Measurements from ENCODE around the gene TRPC1. TPM values are rescaled to one million over a fixed set of nuclear protein-coding genes. Genes with fewer than 3 reads are reported as not detected.

Gene TRPC1
- polyA plus RNA-seq, 1 donor from 2014 or later = 37.2 TPM

DNA sequence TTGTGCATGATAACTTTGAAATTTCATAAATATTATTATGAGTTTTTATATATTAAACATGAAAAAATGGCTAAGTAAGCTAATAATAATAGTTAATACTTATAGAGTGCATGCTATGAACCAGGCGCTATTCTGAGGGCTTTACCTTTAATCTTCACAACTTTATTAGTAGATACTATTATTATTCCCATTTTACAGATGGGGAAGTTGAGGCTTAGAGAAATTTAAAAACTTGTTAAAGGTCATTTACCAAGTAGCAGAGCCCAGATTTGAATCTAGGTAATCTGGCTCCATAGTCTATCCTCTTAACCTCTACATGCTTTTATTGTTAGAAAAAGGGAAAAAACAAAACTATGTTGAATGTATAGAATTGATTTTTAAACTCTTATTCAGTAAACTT, 60.4 kb downstream of the TRPC1 start:
- H3K36me3 ChIP-seq (ENCODE audit: insufficient read depth, low read length) = no peaks in the 10 kb centered on the region
- H3K27me3 ChIP-seq (ENCODE audit: insufficient read depth, low read depth, low read length) = no peaks in the 10 kb centered on the region
- H3F3A ChIP-seq (ENCODE audit: insufficient read depth, low read length, poor library complexity, severe bottlenecking) = no peaks in the 10 kb centered on the region
- no peak overlapping the region for H3K27ac ChIP-seq (ENCODE audit: low read length)
- no peaks in the 10 kb centered on the region for H3K79me2 ChIP-seq (replicated peaks; ENCODE audit: insufficient read depth, low read length)
- H4K20me1 ChIP-seq (ENCODE audit: insufficient read depth) = no peaks in the 10 kb centered on the region
- no peak overlapping the region for H3K9ac ChIP-seq (ENCODE audit: low read length)
- H3K4me2 ChIP-seq (ENCODE audit: low read length) = no peak overlapping the region
- H3K4me3 ChIP-seq (ENCODE audit: low read length) = no peak overlapping the region
- TF ChIP-seq RAD21 (conservative IDR thresholded peaks at IDR 0.05) = no peak
- TF ChIP-seq TAF1 (IDR thresholded peaks at IDR 0.05; ENCODE audit: low read depth) = no peak
- TF ChIP-seq EP300 (conservative IDR thresholded peaks at IDR 0.05; ENCODE audit: poor library complexity, severe bottlenecking) = no peak
- TF ChIP-seq MXI1 (conservative IDR thresholded peaks at IDR 0.05; ENCODE audit: poor library complexity, severe bottlenecking) = no peak
- no peak for TF ChIP-seq POLR2AphosphoS5 (IDR thresholded peaks at IDR 0.05)
- TF ChIP-seq CTCF (IDR thresholded peaks at IDR 0.05; ENCODE audit: poor library complexity, severe bottlenecking) = no peak
- no peak for TF ChIP-seq SMC3 (conservative IDR thresholded peaks at IDR 0.05; ENCODE audit: poor library complexity)
- TF ChIP-seq REST (IDR thresholded peaks at IDR 0.05; ENCODE audit: borderline replicate concordance) = no peak
- no peak for TF ChIP-seq EZH2 (IDR thresholded peaks at IDR 0.05; ENCODE audit: borderline replicate concordance, insufficient read depth, low read length, poor library complexity, severe bottlenecking)
- no peaks in the 10 kb centered on the region for H3K9me2 ChIP-seq (ENCODE audit: insufficient read depth, low read length)
- H2AFZ ChIP-seq (ENCODE audit: low read depth, low read length) = no peak overlapping the region
- H3K9me3 ChIP-seq (ENCODE audit: low read length) = no peaks in the 10 kb centered on the region

GRCh38 chr3:142785996-142786395, 62.2 kb downstream of the TRPC1 start:
- Histone ChIP-seq H3K9me3 (ENCODE audit: low read length) (no peaks in the 10 kb centered on the region), H3K9me2 (ENCODE audit: insufficient read depth, low read length) (no peaks in the 10 kb centered on the region), H3K4me2 (ENCODE audit: low read length) (no peak overlapping the region), H3K9ac (ENCODE audit: low read length) (no peak overlapping the region), H2AFZ (ENCODE audit: low read depth, low read length) (no peak overlapping the region), H3K27me3 (ENCODE audit: insufficient read depth, low read depth, low read length) (no peaks in the 10 kb centered on the region), H3K79me2 (replicated peaks; ENCODE audit: insufficient read depth, low read length) (no peaks in the 10 kb centered on the region), H4K20me1 (ENCODE audit: insufficient read depth) (no peaks in the 10 kb centered on the region), H3F3A (ENCODE audit: insufficient read depth, low read length, poor library complexity, severe bottlenecking) (no peaks in the 10 kb centered on the region), H3K4me3 (ENCODE audit: low read length) (no peak overlapping the region), H3K36me3 (ENCODE audit: insufficient read depth, low read length) (no peaks in the 10 kb centered on the region), H3K27ac (ENCODE audit: low read length) (no peak overlapping the region)
- TF ChIP-seq TAF1 (IDR thresholded peaks at IDR 0.05; ENCODE audit: low read depth) (no peak), CTCF (IDR thresholded peaks at IDR 0.05; ENCODE audit: poor library complexity, severe bottlenecking) (no peak)

Measured in neural cell (in vitro differentiated cells).